ENCODE data around the gene MS4A6A. TPM values are rescaled to one million over a fixed set of nuclear protein-coding genes. Genes with fewer than 3 reads are reported as not detected.
A peak's percentile ranks its signal among the peaks of the same experiment; 100 is the strongest.

The MS4A6A gene
- total and polyA plus RNA-seq, 9 of the 15 experiments (the other 6 are each of a cell fraction or from before 2014, with no cell fraction given) = 0.57 to 9.5 (median 4.2) TPM

GRCh38 chr11:60130496-60130895, 52.4 kb downstream of the MS4A6A start (continued):
- TF ChIP-seq, protein P1, sequence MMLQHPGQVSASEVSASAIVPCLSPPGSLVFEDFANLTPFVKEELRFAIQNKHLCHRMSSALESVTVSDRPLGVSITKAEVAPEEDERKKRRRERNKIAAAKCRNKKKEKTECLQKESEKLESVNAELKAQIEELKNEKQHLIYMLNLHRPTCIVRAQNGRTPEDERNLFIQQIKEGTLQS (IDR thresholded peaks at IDR 0.05) = no peak
- TF ChIP-seq, protein P1 (CRISPR knock-in tag; conservative IDR thresholded peaks at IDR 0.05) = no peak
- TF ChIP-seq SIN3B (IDR thresholded peaks at IDR 0.05; ENCODE audit: low read depth) (no peak), TEAD2 (tag; IDR thresholded peaks at IDR 0.05) (no peak), BCOR (IDR thresholded peaks at IDR 0.05) (0 out of 2 replicates have a peak, but pooled peaks have one; percentile 10), ZFP1 (CRISPR knock-in tag; IDR thresholded peaks at IDR 0.05) (no peak), MTF1 (CRISPR knock-in tag; IDR thresholded peaks at IDR 0.05; ENCODE audit: borderline replicate concordance) (no peak), CBX3 (IDR thresholded peaks at IDR 0.05; ENCODE audit: borderline replicate concordance in 1 of 2, low read length in 2 of 2) (0 out of 3 replicates have a peak, but pooled peaks of 1 of the 2 experiments have one; percentile 25), CXXC5 (CRISPR knock-in tag; IDR thresholded peaks at IDR 0.05) (no peak), JUN (IDR thresholded peaks at IDR 0.05; ENCODE audit: borderline replicate concordance, low read depth, low read length) (no peak), JUN (CRISPR knock-in tag; IDR thresholded peaks at IDR 0.05; ENCODE audit: borderline replicate concordance) (no peak), HINFP (tag; conservative IDR thresholded peaks at IDR 0.05; ENCODE audit: low read depth) (no peak)
- TF ChIP-seq, protein P2, sequence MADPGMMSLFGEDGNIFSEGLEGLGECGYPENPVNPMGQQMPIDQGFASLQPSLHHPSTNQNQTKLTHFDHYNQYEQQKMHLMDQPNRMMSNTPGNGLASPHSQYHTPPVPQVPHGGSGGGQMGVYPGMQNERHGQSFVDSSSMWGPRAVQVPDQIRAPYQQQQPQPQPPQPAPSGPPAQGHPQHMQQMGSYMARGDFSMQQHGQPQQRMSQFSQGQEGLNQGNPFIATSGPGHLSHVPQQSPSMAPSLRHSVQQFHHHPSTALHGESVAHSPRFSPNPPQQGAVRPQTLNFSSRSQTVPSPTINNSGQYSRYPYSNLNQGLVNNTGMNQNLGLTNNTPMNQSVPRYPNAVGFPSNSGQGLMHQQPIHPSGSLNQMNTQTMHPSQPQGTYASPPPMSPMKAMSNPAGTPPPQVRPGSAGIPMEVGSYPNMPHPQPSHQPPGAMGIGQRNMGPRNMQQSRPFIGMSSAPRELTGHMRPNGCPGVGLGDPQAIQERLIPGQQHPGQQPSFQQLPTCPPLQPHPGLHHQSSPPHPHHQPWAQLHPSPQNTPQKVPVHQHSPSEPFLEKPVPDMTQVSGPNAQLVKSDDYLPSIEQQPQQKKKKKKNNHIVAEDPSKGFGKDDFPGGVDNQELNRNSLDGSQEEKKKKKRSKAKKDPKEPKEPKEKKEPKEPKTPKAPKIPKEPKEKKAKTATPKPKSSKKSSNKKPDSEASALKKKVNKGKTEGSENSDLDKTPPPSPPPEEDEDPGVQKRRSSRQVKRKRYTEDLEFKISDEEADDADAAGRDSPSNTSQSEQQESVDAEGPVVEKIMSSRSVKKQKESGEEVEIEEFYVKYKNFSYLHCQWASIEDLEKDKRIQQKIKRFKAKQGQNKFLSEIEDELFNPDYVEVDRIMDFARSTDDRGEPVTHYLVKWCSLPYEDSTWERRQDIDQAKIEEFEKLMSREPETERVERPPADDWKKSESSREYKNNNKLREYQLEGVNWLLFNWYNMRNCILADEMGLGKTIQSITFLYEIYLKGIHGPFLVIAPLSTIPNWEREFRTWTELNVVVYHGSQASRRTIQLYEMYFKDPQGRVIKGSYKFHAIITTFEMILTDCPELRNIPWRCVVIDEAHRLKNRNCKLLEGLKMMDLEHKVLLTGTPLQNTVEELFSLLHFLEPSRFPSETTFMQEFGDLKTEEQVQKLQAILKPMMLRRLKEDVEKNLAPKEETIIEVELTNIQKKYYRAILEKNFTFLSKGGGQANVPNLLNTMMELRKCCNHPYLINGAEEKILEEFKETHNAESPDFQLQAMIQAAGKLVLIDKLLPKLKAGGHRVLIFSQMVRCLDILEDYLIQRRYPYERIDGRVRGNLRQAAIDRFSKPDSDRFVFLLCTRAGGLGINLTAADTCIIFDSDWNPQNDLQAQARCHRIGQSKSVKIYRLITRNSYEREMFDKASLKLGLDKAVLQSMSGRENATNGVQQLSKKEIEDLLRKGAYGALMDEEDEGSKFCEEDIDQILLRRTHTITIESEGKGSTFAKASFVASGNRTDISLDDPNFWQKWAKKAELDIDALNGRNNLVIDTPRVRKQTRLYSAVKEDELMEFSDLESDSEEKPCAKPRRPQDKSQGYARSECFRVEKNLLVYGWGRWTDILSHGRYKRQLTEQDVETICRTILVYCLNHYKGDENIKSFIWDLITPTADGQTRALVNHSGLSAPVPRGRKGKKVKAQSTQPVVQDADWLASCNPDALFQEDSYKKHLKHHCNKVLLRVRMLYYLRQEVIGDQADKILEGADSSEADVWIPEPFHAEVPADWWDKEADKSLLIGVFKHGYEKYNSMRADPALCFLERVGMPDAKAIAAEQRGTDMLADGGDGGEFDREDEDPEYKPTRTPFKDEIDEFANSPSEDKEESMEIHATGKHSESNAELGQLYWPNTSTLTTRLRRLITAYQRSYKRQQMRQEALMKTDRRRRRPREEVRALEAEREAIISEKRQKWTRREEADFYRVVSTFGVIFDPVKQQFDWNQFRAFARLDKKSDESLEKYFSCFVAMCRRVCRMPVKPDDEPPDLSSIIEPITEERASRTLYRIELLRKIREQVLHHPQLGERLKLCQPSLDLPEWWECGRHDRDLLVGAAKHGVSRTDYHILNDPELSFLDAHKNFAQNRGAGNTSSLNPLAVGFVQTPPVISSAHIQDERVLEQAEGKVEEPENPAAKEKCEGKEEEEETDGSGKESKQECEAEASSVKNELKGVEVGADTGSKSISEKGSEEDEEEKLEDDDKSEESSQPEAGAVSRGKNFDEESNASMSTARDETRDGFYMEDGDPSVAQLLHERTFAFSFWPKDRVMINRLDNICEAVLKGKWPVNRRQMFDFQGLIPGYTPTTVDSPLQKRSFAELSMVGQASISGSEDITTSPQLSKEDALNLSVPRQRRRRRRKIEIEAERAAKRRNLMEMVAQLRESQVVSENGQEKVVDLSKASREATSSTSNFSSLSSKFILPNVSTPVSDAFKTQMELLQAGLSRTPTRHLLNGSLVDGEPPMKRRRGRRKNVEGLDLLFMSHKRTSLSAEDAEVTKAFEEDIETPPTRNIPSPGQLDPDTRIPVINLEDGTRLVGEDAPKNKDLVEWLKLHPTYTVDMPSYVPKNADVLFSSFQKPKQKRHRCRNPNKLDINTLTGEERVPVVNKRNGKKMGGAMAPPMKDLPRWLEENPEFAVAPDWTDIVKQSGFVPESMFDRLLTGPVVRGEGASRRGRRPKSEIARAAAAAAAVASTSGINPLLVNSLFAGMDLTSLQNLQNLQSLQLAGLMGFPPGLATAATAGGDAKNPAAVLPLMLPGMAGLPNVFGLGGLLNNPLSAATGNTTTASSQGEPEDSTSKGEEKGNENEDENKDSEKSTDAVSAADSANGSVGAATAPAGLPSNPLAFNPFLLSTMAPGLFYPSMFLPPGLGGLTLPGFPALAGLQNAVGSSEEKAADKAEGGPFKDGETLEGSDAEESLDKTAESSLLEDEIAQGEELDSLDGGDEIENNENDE (IDR thresholded peaks at IDR 0.05; ENCODE audit: low read depth, low read length) = no peak

Data from K562 (cell line).